Fibroblast of lung (primary cell): Measurements from ENCODE around the gene CPNE6. TPM values are rescaled to one million over a fixed set of nuclear protein-coding genes. Genes with fewer than 3 reads are reported as not detected.

Experiments
- DNase-seq, 2 donors: peaks; one replicate each; pipeline versions ENCODE4 v3.0.0 to v3.0.0-alpha.2; 2010; ENCODE audit warnings: low read depth in 2 of 2
- H2AFZ ChIP-seq: 2 replicates; pipeline ENCODE4 v1.5.1; 2012; ENCODE audit warnings: low read length, control low read depth, inconsistent platforms
- H3K27ac ChIP-seq: 2 replicates; pipeline ENCODE4 v1.5.1; 2011; ENCODE audit warnings: low read length, control low read depth; ENCODE audit not compliant: insufficient read depth
- H3K27me3 ChIP-seq: 2 replicates; pipeline ENCODE4 v1.5.1; 2011; ENCODE audit warnings: mild to moderate bottlenecking, low read length; ENCODE audit not compliant: control insufficient read depth, insufficient read depth
- H3K36me3 ChIP-seq: 2 replicates; pipeline ENCODE4 v1.5.1; 2011; ENCODE audit warnings: low read length; ENCODE audit not compliant: control insufficient read depth, insufficient read depth
- H3K4me1 ChIP-seq: 2 replicates; pipeline ENCODE4 v1.5.1; 2011; ENCODE audit warnings: low read length; ENCODE audit not compliant: control insufficient read depth, insufficient read depth; ENCODE audit errors: extremely low read depth
- H3K4me2 ChIP-seq: 2 replicates; pipeline ENCODE4 v1.5.1; 2011; ENCODE audit warnings: low read length, control low read depth; ENCODE audit not compliant: insufficient read depth; ENCODE audit errors: extremely low read depth
- H3K4me3 ChIP-seq, 4 experiments: fragments of 200-600 bp in 1 of 4; sonication (generic) in 1 of 4; replicated peaks in 1 of 4; 2 replicates each; pipeline ENCODE4 v1.5.1; 2011 to 2016; ENCODE audit warnings: low read length in 4 of 4, low read depth in 3 of 4, mild to moderate bottlenecking in 3 of 4, control low read depth in 2 of 4, inconsistent platforms in 1 of 4, mixed read lengths in 1 of 4; ENCODE audit not compliant: insufficient read depth in 1 of 4; ENCODE audit errors: control extremely low read depth in 1 of 4
- H3K79me2 ChIP-seq: 2 replicates; pipeline ENCODE4 v1.5.1; 2012; ENCODE audit warnings: mild to moderate bottlenecking, low read length, inconsistent platforms; ENCODE audit not compliant: control insufficient read depth, insufficient read depth
- H3K9ac ChIP-seq: 2 replicates; pipeline ENCODE4 v1.5.1; 2011; ENCODE audit warnings: mild to moderate bottlenecking, low read length, control low read depth; ENCODE audit not compliant: insufficient read depth
- H3K9me3 ChIP-seq: 2 replicates; pipeline ENCODE4 v1.5.1; 2012; ENCODE audit warnings: low read depth, low read length; ENCODE audit not compliant: control insufficient read depth, insufficient read depth
- H4K20me1 ChIP-seq: 2 replicates; pipeline ENCODE4 v1.5.1; 2011; ENCODE audit warnings: low read length; ENCODE audit not compliant: control insufficient read depth, insufficient read depth; ENCODE audit errors: extremely low read depth
- EZH2 ChIP-seq: IDR thresholded peaks from 2 replicates; pipeline ENCODE4 v1.5.1; 2012; ENCODE audit warnings: low read length, control low read depth, mild to moderate bottlenecking; ENCODE audit errors: missing control alignments
- polyA plus RNA-seq, 2 donors: library from polyadenylated mRNA; depleted of rRNA in 1 of 2; stranded (reverse) in 1 of 2; unstranded in 1 of 2; fragments of >200 nt; gene quantifications; 2 replicates each; pipeline ENCODE4 v1.2.1, GENCODE V29; 2011 to 2012; ENCODE audit warnings: missing spikeins in 1 of 2
- total RNA-seq: library from RNA; depleted of rRNA; stranded (reverse); fragments of >200 nt; gene quantifications from 2 replicates; pipeline ENCODE4 v1.2.1, GENCODE V29; 2014
- TF ChIP-seq, protein P1 (sequence below), 2 donors: IDR thresholded peaks in 1 of 2; conservative IDR thresholded peaks in 1 of 2; 1 replicate in 1 of 2; 2 replicates in 1 of 2; pipeline ENCODE4 v1.5.1; 2011 to 2012; ENCODE audit warnings: low read length in 2 of 2, control low read depth in 1 of 2, inconsistent platforms in 1 of 2, low read depth in 1 of 2, mild to moderate bottlenecking in 1 of 2

CPNE6 gene
- total and polyA plus RNA-seq, 2 donors (not counting 1 experiment from before 2014, with no cell fraction given) = not detected

DNA sequence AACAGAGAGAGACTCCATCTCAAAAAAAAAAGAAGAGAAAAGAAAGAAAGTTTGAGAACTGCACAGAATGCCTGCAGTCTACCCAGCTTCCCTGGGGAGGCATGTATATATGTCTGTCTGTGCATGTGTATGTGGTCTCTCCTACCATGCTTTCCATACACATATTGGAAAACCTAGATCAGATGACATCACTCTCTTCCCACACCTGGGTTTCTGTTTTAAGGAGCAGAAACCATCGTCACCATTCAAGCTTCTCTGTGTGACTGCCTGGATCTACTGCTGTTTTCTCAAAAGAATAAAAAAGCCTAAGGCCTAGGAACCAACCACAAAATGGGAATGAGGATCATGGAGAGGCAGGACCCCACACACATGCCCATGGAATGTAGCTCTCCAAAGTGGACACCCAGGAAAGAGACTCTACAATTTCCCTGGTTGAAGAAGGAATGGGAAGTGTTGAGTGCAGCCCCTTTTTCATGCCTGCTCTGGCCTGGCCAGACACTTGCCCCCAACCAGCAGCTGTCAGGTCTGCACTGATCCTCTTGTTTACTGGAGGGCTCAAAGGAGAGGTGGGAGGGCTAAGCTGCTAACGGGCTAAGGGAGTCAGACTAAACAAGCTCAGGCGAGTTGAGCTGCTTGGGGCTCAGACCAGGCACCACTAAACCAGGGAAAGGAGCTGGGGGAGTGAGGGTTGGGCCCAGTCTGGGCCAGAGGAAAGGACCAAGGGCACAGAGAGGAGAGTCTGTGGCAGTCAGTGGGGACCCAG is 15.0 kb downstream of the CPNE6 start:
- H3K4me1 ChIP-seq = no peaks in the 10 kb centered on the region
- TF ChIP-seq EZH2 = no peak
- TF ChIP-seq, protein P1, sequence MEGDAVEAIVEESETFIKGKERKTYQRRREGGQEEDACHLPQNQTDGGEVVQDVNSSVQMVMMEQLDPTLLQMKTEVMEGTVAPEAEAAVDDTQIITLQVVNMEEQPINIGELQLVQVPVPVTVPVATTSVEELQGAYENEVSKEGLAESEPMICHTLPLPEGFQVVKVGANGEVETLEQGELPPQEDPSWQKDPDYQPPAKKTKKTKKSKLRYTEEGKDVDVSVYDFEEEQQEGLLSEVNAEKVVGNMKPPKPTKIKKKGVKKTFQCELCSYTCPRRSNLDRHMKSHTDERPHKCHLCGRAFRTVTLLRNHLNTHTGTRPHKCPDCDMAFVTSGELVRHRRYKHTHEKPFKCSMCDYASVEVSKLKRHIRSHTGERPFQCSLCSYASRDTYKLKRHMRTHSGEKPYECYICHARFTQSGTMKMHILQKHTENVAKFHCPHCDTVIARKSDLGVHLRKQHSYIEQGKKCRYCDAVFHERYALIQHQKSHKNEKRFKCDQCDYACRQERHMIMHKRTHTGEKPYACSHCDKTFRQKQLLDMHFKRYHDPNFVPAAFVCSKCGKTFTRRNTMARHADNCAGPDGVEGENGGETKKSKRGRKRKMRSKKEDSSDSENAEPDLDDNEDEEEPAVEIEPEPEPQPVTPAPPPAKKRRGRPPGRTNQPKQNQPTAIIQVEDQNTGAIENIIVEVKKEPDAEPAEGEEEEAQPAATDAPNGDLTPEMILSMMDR (conservative IDR thresholded peaks at IDR 0.05 in 1 of 2, IDR thresholded peaks at IDR 0.05 in 1 of 2; ENCODE audit: low read depth in 1 of 2, low read length in 2 of 2) = no peak

DNA sequence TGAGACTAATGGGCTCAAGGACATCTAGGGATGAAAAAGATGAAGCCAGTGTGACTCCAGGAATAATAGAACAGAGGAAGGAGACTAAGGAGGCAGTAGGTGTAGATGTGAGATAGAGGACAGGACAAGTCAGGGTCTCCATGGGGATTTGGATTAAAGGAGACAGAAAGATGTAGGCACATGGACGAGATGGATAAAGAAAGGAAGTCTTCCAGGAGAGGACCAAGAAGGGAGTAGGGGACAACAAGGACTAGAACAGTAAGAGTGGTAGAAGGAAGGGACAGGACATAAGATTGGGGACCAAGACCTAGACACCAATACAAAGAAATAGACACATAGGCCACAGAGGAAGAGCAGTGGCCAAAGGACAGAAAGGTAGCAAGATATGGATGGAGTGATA is 15.6 kb downstream of the CPNE6 start:
- H3K9me3 ChIP-seq = no peaks in the 10 kb centered on the region
- no peak overlapping the region for H3K4me3 ChIP-seq
- no peak for DNase-seq
- H4K20me1 ChIP-seq = no peaks in the 10 kb centered on the region
- no peak overlapping the region for H3K4me2 ChIP-seq
- H3K4me1 ChIP-seq = no peaks in the 10 kb centered on the region
- TF ChIP-seq, protein P1 (conservative IDR thresholded peaks at IDR 0.05 in 1 of 2, IDR thresholded peaks at IDR 0.05 in 1 of 2; ENCODE audit: low read depth in 1 of 2, low read length in 2 of 2) = no peak
- TF ChIP-seq EZH2 = no peak
- H3K27ac ChIP-seq = no peak overlapping the region
- H3K79me2 ChIP-seq = no peaks in the 10 kb centered on the region
- H3K36me3 ChIP-seq = no peaks in the 10 kb centered on the region
- H3K9ac ChIP-seq = no peak overlapping the region
- H2AFZ ChIP-seq = no peak overlapping the region
- H3K27me3 ChIP-seq = peaks cover 19% of the 10 kb centered on the region

More for the DNA sequence above, 15.0 kb downstream of the CPNE6 start:
- H3K27ac ChIP-seq = no peak overlapping the region
- H3K4me2 ChIP-seq = no peak overlapping the region
- H2AFZ ChIP-seq = no peak overlapping the region
- H3K4me3 ChIP-seq = no peak overlapping the region
- H3K36me3 ChIP-seq = no peaks in the 10 kb centered on the region
- no peak overlapping the region for H3K9ac ChIP-seq
- no peak for DNase-seq
- peaks cover 19% of the 10 kb centered on the region for H3K27me3 ChIP-seq
- H3K9me3 ChIP-seq = no peaks in the 10 kb centered on the region
- H4K20me1 ChIP-seq = no peaks in the 10 kb centered on the region
- no peaks in the 10 kb centered on the region for H3K79me2 ChIP-seq

DNA sequence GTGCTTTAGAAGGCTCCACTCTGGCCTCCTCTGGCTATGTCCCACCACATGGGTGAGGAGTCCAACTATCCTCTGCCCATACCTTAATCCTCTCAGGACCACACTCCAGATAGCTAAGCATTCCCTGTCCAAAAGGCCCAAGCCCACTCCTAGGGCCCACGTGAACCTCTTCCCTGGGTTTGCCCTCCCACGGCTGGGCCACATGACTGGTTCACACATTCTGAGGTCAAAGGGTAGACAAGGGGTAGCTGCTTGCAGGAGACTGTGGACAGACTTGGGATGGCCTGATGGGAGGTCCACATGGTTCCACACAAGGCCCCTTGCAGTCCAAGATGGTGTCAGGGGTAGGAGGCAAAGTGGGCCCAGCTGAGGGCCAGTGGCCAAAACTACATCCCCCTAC is 16.7 kb downstream of the CPNE6 start:
- no peaks in the 10 kb centered on the region for H3K4me1 ChIP-seq
- no peak overlapping the region for H3K4me3 ChIP-seq
- H3K4me2 ChIP-seq = no peak overlapping the region
- H3K9ac ChIP-seq = no peak overlapping the region
- no peaks in the 10 kb centered on the region for H3K36me3 ChIP-seq
- no peaks in the 10 kb centered on the region for H4K20me1 ChIP-seq
- peaks cover 9% of the 10 kb centered on the region for H3K27me3 ChIP-seq
- H3K9me3 ChIP-seq = no peaks in the 10 kb centered on the region
- DNase-seq = no peak
- no peak overlapping the region for H2AFZ ChIP-seq
- TF ChIP-seq, protein P1 (conservative IDR thresholded peaks at IDR 0.05 in 1 of 2, IDR thresholded peaks at IDR 0.05 in 1 of 2; ENCODE audit: low read depth in 1 of 2, low read length in 2 of 2) = no peak
- no peak for TF ChIP-seq EZH2
- H3K27ac ChIP-seq = no peak overlapping the region
- H3K79me2 ChIP-seq = no peaks in the 10 kb centered on the region
